PC-3 (cell line): ENCODE measurements around the gene COL16A1. TPM values are rescaled to one million over a fixed set of nuclear protein-coding genes. Genes with fewer than 3 reads are reported as not detected.

Source experiments
- ATAC-seq: fragments of 200-7000 bp; cut with Tn5 transposase; 2 replicates; pipeline ENCODE4 v1.9.1; 2020; ENCODE audit warnings: mild to moderate bottlenecking, moderate library complexity
- BruUV-seq: library from RNA; stranded (reverse); fragments of 400-500 nt; replicated peaks from 2 replicates; lab custom pipeline; 2021; lab: Mats Ljungman, UMichigan
- CTCF ChIA-PET: fragments of 300-600 bp; sonication (Branson Sonifier 250); formaldehyde crosslinking; loops from one replicate; lab custom pipeline; 2022; ENCODE audit warnings: antibody characterized with exemption; lab: Charles Lee
- POLR2A ChIA-PET: fragments of 300-600 bp; sonication (Branson Sonifier 250); formaldehyde crosslinking; loops from one replicate; lab custom pipeline; 2022; ENCODE audit warnings: antibody characterized with exemption; ENCODE audit not compliant: unreplicated experiment; lab: Charles Lee
- DNase-seq: peaks from one replicate; pipeline ENCODE4 v3.0.0-alpha.2; 2015
- H2AFZ ChIP-seq: fragments of 300-600 bp; sonication (generic); 2 replicates; pipeline ENCODE4 v1.6.0; 2016; ENCODE audit warnings: antibody characterized with exemption, low read length
- H3F3A ChIP-seq: fragments of 300-600 bp; sonication (generic); one replicate; pipeline ENCODE4 v1.6.0; 2017; ENCODE audit warnings: antibody characterized with exemption, low read length, control low read depth, mild to moderate bottlenecking; ENCODE audit not compliant: unreplicated experiment
- H3K27ac ChIP-seq: fragments of 300-600 bp; sonication (generic); 2 replicates; pipeline ENCODE4 v1.5.1; 2016; ENCODE audit warnings: mild to moderate bottlenecking, low read length
- H3K27me3 ChIP-seq: fragments of 300-600 bp; sonication (generic); 2 replicates; pipeline ENCODE4 v1.6.1; 2016; ENCODE audit warnings: low read length, mixed read lengths
- H3K36me3 ChIP-seq: fragments of 300-600 bp; sonication (generic); 2 replicates; pipeline ENCODE4 v1.6.1; 2016; ENCODE audit warnings: low read depth, mixed run types, low read length, mixed read lengths
- H3K4me1 ChIP-seq: fragments of 300-600 bp; sonication (generic); 2 replicates; pipeline ENCODE4 v1.5.1; 2016; ENCODE audit warnings: low read length; ENCODE audit not compliant: insufficient read depth
- H3K4me2 ChIP-seq: fragments of 300-600 bp; sonication (generic); 2 replicates; pipeline ENCODE4 v1.6.0; 2016; ENCODE audit warnings: low read length
- H3K4me3 ChIP-seq: fragments of 300-600 bp; sonication (generic); 2 replicates; pipeline ENCODE4 v1.5.1; 2016; ENCODE audit warnings: mild to moderate bottlenecking, low read length, mixed read lengths
- H3K79me2 ChIP-seq: fragments of 300-600 bp; sonication (generic); 2 replicates; pipeline ENCODE4 v1.6.1; 2017; ENCODE audit warnings: low read length, mixed read lengths
- H3K9ac ChIP-seq: fragments of 300-600 bp; sonication (generic); 2 replicates; pipeline ENCODE4 v1.6.0; 2016; ENCODE audit warnings: mild to moderate bottlenecking, low read length
- H3K9me2 ChIP-seq: fragments of 300-600 bp; sonication (generic); replicated peaks from 2 replicates; pipeline ENCODE4 v1.6.1; 2016; ENCODE audit warnings: mixed run types, low read length, mixed read lengths
- H3K9me3 ChIP-seq: fragments of 300-600 bp; sonication (generic); 2 replicates; pipeline ENCODE4 v1.6.1; 2016; ENCODE audit warnings: low read length, mixed read lengths
- H4K20me1 ChIP-seq: fragments of 300-600 bp; sonication (generic); 2 replicates; pipeline ENCODE4 v1.6.1; 2016; ENCODE audit warnings: low read length, mixed read lengths
- EZH2 ChIP-seq: fragments of 300-600 bp; sonication (generic); IDR thresholded peaks from one replicate; pipeline ENCODE4 v1.6.1; 2017; ENCODE audit warnings: antibody characterized with exemption, mild to moderate bottlenecking, low read length; ENCODE audit not compliant: unreplicated experiment
- EZH2phosphoT487 ChIP-seq: fragments of 300-600 bp; sonication (generic); IDR thresholded peaks from 2 replicates; pipeline ENCODE4 v1.6.1; 2018; ENCODE audit warnings: mild to moderate bottlenecking, antibody characterized with exemption, low read length, borderline replicate concordance
- intact Hi-C: fragments of 100-400 bp; cut with micrococcal nuclease; formaldehyde crosslinking; loops from 2 replicates; pipeline ENCODE4 v1.9.0; 2023
- total RNA-seq: library from RNA; depleted of rRNA; stranded (reverse); fragments of >200 nt; gene quantifications from 2 replicates; pipeline ENCODE4 v1.2.3, GENCODE V29; 2014
- TF ChIP-seq, protein P1 (sequence below): fragments of 300-600 bp; sonication (generic); conservative IDR thresholded peaks from 2 replicates; pipeline ENCODE4 v1.5.1; 2017; ENCODE audit warnings: antibody characterized with exemption, low read depth, mild to moderate bottlenecking, low read length

Gene COL16A1
- total RNA-seq, 1 experiment from 2014 or later, result 5.0 TPM

DNA sequence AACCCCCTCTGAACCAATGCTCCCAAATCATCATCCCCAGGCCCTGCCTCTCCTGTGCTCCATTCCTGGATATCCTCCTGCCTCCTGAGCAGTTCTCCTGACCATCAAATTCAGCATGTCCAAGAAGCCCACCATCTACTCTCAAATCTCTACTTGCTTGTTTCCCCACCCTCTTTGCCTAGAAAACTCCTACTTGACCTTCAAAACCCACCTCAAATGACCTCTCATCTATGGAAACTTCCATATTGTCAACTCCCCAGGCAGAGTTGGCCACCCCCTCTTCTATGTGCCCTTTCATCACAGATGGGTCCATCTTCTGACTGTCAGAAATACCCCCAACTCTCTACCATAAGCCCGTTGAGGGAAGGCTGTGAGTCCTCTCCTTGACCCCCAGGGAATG lies 43.5 kb upstream of the COL16A1 start:
- H3K36me3 ChIP-seq, result no peaks in the 10 kb centered on the region
- no peaks in the 10 kb centered on the region for H3K27me3 ChIP-seq
- ChIA-PET POLR2A (no interaction called here), CTCF (no interaction called here)
- TF ChIP-seq, protein P1, sequence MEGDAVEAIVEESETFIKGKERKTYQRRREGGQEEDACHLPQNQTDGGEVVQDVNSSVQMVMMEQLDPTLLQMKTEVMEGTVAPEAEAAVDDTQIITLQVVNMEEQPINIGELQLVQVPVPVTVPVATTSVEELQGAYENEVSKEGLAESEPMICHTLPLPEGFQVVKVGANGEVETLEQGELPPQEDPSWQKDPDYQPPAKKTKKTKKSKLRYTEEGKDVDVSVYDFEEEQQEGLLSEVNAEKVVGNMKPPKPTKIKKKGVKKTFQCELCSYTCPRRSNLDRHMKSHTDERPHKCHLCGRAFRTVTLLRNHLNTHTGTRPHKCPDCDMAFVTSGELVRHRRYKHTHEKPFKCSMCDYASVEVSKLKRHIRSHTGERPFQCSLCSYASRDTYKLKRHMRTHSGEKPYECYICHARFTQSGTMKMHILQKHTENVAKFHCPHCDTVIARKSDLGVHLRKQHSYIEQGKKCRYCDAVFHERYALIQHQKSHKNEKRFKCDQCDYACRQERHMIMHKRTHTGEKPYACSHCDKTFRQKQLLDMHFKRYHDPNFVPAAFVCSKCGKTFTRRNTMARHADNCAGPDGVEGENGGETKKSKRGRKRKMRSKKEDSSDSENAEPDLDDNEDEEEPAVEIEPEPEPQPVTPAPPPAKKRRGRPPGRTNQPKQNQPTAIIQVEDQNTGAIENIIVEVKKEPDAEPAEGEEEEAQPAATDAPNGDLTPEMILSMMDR, result no peak
- TF ChIP-seq EZH2 (no peak), EZH2phosphoT487 (no peak)
- H3K79me2 ChIP-seq, result no peaks in the 10 kb centered on the region
- H3K9me3 ChIP-seq, result no peaks in the 10 kb centered on the region
- ATAC-seq, result no peak
- H4K20me1 ChIP-seq, result no peaks in the 10 kb centered on the region
- H3K4me1 ChIP-seq, result no peaks in the 10 kb centered on the region
- H3K4me3 ChIP-seq, result no peak overlapping the region
- DNase-seq, result no peak
- no peaks in the 10 kb centered on the region for H3F3A ChIP-seq
- no peaks in the 10 kb centered on the region for H3K9me2 ChIP-seq
- intact Hi-C loops, result no loop called here
- no TSS peak for BruUV-seq
- H3K9ac ChIP-seq, result no peak overlapping the region
- no peak overlapping the region for H3K4me2 ChIP-seq
- H2AFZ ChIP-seq, result no peak overlapping the region
- no peak overlapping the region for H3K27ac ChIP-seq

GRCh38 chr1:31746687-31747086 lies 42.9 kb upstream of the COL16A1 start:
- POLR2A ChIA-PET, result no interaction called here
- TF ChIP-seq, protein P1, result no peak
- TF ChIP-seq EZH2 (no peak), EZH2phosphoT487 (no peak)
- no peak overlapping the region for H3K4me2 ChIP-seq
- H3K9me2 ChIP-seq, result no peaks in the 10 kb centered on the region
- no peaks in the 10 kb centered on the region for H3K27me3 ChIP-seq
- H3K9ac ChIP-seq, result no peak overlapping the region
- ATAC-seq, result no peak
- H4K20me1 ChIP-seq, result no peaks in the 10 kb centered on the region
- no peak for DNase-seq
- intact Hi-C loops, result no loop called here
- H3K4me3 ChIP-seq, result no peak overlapping the region
- H3K9me3 ChIP-seq, result no peaks in the 10 kb centered on the region
- no peak overlapping the region for H2AFZ ChIP-seq
- CTCF ChIA-PET, result no interaction called here
- H3K79me2 ChIP-seq, result no peaks in the 10 kb centered on the region
- H3K27ac ChIP-seq, result no peak overlapping the region
- no TSS peak for BruUV-seq
- H3F3A ChIP-seq, result no peaks in the 10 kb centered on the region
- no peaks in the 10 kb centered on the region for H3K4me1 ChIP-seq
- H3K36me3 ChIP-seq, result no peaks in the 10 kb centered on the region

GRCh38 chr1:31745946-31746670 lies 42.3 kb upstream of the COL16A1 start:
- ATAC-seq, result no peak
- TF ChIP-seq EZH2 (no peak), EZH2phosphoT487 (no peak)
- TF ChIP-seq, protein P1, result peak; percentile 23; the same call in 1 of the 2 replicates
- Histone ChIP-seq H2AFZ (no peak overlapping the region), H3K79me2 (no peaks in the 10 kb centered on the region), H3K36me3 (no peaks in the 10 kb centered on the region), H3K4me1 (no peaks in the 10 kb centered on the region), H3K4me2 (no peak overlapping the region), H3K27me3 (no peaks in the 10 kb centered on the region), H3K9me3 (no peaks in the 10 kb centered on the region), H3K9me2 (no peaks in the 10 kb centered on the region), H3K9ac (no peak overlapping the region), H3F3A (no peaks in the 10 kb centered on the region), H3K4me3 (no peak overlapping the region), H3K27ac (no peak overlapping the region), H4K20me1 (no peaks in the 10 kb centered on the region)
- POLR2A ChIA-PET, result interaction anchor here (0.6 to 1.0 kb wide), 2 partner anchors 14 to 34 kb away, joined by 4 read pairs; no protein-coding TSS in a partner anchor
- no TSS peak for BruUV-seq
- intact Hi-C loops, result no loop called here
- CTCF ChIA-PET, result interaction anchor here (0.5 to 1.4 kb wide), 7 partner anchors 12 to 328 kb away, joined by 3 to 9 read pairs (median 5); no protein-coding TSS in a partner anchor
- no peak for DNase-seq
